ENCODE results near the gene CROCC2.

The CROCC2 gene

DNA sequence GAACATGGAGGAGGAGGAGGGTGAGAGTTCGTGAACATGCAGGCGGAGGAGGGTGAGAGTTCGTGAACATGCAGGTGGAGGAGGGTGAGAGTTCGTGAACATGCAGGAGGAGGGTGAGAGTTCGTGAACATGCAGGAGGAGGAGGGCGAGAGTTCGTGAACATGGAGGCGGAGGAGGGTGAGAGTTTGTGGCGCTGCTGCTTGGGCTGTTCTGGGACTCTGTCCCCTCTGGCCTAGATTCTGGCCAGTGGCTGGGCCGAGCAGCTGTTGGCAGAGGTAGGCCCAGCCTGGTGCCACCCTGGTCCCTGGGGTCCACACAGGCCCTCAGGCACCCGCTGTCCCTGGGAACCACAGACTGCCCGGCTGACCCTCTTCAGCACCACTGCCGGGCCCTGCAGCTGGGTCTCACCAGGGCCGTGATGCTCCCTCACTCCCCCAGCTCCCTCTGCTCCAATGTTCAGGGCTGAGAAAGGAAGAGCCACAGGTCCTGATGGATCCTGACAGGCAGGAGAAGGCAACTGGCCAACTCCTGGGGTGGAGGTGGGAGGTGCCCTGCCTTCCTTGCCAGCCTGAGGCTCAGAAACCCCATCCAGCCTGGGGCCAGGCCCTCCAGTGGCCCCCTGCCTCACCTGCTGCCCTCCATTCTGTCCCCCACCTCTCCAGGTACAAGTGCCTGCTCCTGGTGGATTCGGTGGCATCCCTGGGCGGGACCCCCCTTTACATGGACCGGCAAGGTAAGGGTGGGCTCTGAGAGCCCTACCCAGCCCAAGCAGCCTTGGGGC lies 33.6 kb upstream of the CROCC2 start:
- CTCF ChIA-PET, result interaction anchor here (1.4 kb wide), 1 partner anchor 42 kb away, joined by 4 read pairs; no protein-coding TSS in a partner anchor
- POLR2A ChIA-PET, result no interaction called here
- TF ChIP-seq, protein P1, sequence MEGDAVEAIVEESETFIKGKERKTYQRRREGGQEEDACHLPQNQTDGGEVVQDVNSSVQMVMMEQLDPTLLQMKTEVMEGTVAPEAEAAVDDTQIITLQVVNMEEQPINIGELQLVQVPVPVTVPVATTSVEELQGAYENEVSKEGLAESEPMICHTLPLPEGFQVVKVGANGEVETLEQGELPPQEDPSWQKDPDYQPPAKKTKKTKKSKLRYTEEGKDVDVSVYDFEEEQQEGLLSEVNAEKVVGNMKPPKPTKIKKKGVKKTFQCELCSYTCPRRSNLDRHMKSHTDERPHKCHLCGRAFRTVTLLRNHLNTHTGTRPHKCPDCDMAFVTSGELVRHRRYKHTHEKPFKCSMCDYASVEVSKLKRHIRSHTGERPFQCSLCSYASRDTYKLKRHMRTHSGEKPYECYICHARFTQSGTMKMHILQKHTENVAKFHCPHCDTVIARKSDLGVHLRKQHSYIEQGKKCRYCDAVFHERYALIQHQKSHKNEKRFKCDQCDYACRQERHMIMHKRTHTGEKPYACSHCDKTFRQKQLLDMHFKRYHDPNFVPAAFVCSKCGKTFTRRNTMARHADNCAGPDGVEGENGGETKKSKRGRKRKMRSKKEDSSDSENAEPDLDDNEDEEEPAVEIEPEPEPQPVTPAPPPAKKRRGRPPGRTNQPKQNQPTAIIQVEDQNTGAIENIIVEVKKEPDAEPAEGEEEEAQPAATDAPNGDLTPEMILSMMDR (IDR thresholded peaks at IDR 0.05; ENCODE audit: insufficient read depth, low read length, missing control alignments), result no peak
- no peak overlapping the region for H3K4me3 ChIP-seq (ENCODE audit: low read depth, low read length)
- no peak for DNase-seq (ENCODE audit: low read depth, low spot score)

DNA sequence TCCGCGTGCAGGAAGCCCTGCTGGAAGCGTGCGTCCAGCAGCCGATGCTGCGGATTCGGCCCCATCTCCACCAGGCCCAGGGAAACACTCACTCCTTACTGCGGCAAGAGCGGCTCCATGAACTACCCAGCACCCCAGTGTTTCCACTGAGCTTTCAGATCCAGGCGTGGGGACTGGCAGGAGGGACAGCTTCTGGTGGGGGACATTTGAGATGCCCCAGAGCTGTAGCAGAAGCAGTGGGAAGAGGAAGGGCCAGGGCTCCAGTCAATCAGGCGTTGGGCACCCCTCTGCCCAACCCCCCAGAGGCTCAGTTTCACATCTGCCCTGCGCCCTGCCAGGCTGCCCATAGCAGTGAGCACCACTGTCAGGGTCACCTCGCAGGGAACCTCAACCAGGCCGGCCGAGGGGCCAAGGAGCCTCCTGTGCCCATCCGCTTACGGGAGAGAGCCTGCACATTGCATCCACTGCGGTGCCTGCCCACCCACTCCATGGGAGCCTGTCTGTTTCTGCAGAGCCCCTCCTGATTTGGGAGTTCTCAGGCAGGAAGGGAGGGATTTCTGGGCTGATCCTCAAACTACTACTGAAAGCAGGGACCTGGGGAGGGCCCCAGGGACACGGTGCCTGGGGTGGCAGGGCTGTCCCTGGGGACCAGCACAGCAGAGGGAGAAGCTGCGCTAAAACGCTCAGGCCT lies 32.9 kb upstream of the CROCC2 start:
- TF ChIP-seq, protein P1 (IDR thresholded peaks at IDR 0.05; ENCODE audit: insufficient read depth, low read length, missing control alignments), result no peak
- POLR2A ChIA-PET, result no interaction called here
- no peak for DNase-seq (ENCODE audit: low read depth, low spot score)
- CTCF ChIA-PET, result interaction anchor here (1.1 to 1.7 kb wide), 2 partner anchors 19 to 41 kb away, joined by 3 read pairs; no protein-coding TSS in a partner anchor
- no peak overlapping the region for H3K4me3 ChIP-seq (ENCODE audit: low read depth, low read length)

DNA sequence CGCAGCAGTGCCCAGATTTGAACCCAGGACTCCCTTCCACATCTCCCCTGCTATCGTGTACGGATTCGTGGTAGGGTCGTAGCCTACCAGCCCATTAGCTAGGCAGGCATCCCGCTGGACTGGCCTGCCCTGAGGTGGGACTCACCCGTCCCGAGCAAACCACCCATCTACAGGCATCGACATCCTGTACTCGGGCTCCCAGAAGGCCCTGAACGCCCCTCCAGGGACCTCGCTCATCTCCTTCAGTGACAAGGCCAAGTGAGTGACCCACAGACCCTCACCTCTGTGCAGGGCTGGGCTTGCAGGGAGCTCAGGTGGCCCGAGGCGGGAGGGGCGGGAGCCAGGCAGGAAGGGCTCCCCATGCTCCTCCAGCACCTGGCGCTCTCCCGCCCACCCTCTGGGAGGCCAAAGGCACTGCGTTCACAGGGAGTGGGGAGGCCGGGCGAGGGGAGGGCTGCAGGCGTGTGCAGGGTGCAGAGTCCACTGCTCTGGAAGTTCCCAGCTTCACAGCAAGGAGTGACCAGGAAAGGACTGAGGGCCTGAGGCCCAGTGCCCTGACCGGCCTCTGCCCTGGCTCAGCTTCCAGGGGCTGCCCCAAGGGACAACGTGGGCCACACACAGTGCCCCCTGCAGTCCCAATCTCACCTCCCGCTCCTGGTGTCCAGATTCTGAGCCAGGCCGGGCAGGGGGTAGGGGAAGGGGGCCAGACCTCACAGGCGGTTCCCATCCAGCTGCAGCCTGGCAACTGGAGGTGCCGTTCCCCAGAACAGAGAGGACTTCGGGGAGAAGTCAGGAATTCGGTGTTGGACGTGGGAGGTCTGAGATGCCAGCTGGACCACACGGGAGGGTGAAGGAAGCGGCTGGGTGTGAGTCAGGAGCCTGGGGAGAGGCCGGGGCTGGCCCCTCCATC lies 32.1 kb upstream of the CROCC2 start:
- TF ChIP-seq, protein P1 (IDR thresholded peaks at IDR 0.05; ENCODE audit: insufficient read depth, low read length, missing control alignments), result no peak
- ChIA-PET POLR2A (no interaction called here), CTCF (interaction anchor here (1.0 to 1.7 kb wide), 3 partner anchors 18 to 40 kb away, joined by 3 to 4 read pairs (median 3); no protein-coding TSS in a partner anchor)
- no peak overlapping the region for H3K4me3 ChIP-seq (ENCODE audit: low read depth, low read length)
- no peak for DNase-seq (ENCODE audit: low read depth, low spot score)

DNA sequence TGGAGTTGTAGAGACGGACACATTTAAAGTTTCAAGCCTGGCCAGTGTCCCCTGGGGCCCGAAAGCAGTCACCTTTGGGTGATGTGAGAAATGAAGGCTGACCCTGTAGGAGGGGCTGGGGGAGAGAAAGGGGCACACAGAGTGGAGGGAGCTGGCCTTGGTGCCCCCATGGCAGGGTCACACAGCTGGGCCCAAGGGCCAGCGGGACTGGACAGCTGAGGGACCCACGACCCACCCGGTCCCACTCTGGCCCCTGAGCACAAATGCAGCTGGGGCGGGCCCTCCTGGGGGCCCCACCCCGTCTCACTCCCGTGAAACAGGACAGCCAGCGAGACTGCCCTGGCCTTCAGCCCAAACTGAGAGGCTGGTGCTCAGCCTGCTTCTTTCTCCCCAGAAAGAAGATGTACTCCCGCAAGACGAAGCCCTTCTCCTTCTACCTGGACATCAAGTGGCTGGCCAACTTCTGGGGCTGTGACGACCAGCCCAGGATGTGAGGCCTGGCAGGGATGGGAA lies 31.4 kb upstream of the CROCC2 start:
- TF ChIP-seq, protein P1 (IDR thresholded peaks at IDR 0.05; ENCODE audit: insufficient read depth, low read length, missing control alignments), result no peak
- no peak for DNase-seq (ENCODE audit: low read depth, low spot score)
- ChIA-PET CTCF (interaction anchor here (1.0 to 1.7 kb wide), 2 partner anchors 17 to 23 kb away, joined by 3 to 4 read pairs; no protein-coding TSS in a partner anchor), POLR2A (no interaction called here)
- no peak overlapping the region for H3K4me3 ChIP-seq (ENCODE audit: low read depth, low read length)

DNA sequence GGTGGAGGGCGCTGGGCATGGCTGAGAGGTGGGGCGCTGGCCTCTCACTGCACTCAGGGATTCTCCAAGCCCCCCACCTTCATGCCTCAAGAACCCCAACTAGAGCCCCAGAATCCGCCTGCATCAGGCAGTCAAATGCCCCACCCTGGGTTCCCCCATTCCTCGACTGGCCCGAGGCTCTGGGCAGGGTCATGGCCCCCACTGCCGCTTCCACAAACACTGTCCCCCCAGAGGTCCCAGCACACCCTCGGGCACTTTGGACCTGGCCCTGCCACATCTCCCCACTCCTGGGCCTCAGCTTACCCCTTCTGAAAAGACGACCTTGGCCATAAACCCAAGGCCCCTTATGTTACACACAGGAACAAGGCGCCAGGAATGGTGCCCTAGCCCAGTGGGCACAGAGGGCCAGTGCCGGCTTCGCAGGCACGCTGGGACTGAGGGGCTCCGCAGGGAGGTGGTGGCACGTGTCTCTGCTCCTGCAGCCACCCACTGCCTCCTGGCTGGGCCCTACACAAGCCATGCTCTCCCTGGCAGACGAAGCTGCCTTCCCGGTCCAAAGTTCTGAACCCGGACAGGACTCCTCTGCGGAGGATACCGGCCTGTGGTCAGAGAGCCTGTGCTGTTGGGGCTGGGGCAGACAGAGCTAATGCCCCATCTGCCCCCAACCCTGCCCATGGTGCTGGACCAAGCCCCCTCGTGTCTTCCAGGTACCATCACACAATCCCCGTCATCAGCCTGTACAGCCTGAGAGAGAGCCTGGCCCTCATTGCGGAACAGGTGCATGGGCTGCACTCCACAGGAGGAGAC lies 30.7 kb upstream of the CROCC2 start:
- H3K4me3 ChIP-seq (ENCODE audit: low read depth, low read length), result no peak overlapping the region
- DNase-seq (ENCODE audit: low read depth, low spot score), result no peak
- ChIA-PET POLR2A (no interaction called here), CTCF (interaction anchor here (1.7 kb wide), 1 partner anchor 17 kb away, joined by 3 read pairs; no protein-coding TSS in a partner anchor)
- TF ChIP-seq, protein P1 (IDR thresholded peaks at IDR 0.05; ENCODE audit: insufficient read depth, low read length, missing control alignments), result no peak
